Liver (tissue), 9 donors: ENCODE results near the gene ALCAM. TPM values are rescaled to one million over a fixed set of nuclear protein-coding genes. Genes with fewer than 3 reads are reported as not detected.
A peak's percentile ranks its signal among the peaks of the same experiment; 100 is the strongest.

Experiments used
- DNase-seq: peaks from one replicate; pipeline ENCODE4 v3.0.0-alpha.2; 2017; ENCODE audit warnings: low spot score
- H3K27ac ChIP-seq, 2 donors: one replicate each; pipeline ENCODE4 v1.7.0; 2013; ENCODE audit warnings: inconsistent platforms in 2 of 2, low read length in 2 of 2, control low read depth in 1 of 2, low read depth in 1 of 2, mild to moderate bottlenecking in 1 of 2
- H3K27me3 ChIP-seq, 4 donors: one replicate each; pipeline versions ENCODE4 v1.6.1 to v1.7.0; 2013; ENCODE audit warnings: low read length in 3 of 4, inconsistent platforms in 1 of 4, mild to moderate bottlenecking in 1 of 4, moderate library complexity in 1 of 4; ENCODE audit not compliant: control insufficient read depth in 4 of 4, insufficient read depth in 4 of 4
- H3K36me3 ChIP-seq, 4 donors: one replicate each; pipeline versions ENCODE4 v1.6.1 to v1.7.0; 2013; ENCODE audit warnings: low read length in 3 of 4, mild to moderate bottlenecking in 3 of 4, low read depth in 1 of 4, moderate library complexity in 1 of 4; ENCODE audit not compliant: control insufficient read depth in 4 of 4, insufficient read depth in 3 of 4
- H3K4me1 ChIP-seq, 4 donors: one replicate each; pipeline versions ENCODE4 v1.6.1 to v1.7.0; 2013; ENCODE audit warnings: low read length in 3 of 4, mild to moderate bottlenecking in 3 of 4, moderate library complexity in 1 of 4; ENCODE audit not compliant: control insufficient read depth in 4 of 4, insufficient read depth in 4 of 4
- H3K4me3 ChIP-seq, 3 donors: one replicate each; pipeline versions ENCODE4 v1.6.1 to v1.7.0; 2013; ENCODE audit warnings: low read length in 3 of 3, control low read depth in 1 of 3, low read depth in 1 of 3, mild to moderate bottlenecking in 1 of 3
- H3K9ac ChIP-seq, 2 donors: one replicate each; pipeline ENCODE4 v1.7.0; 2013; ENCODE audit warnings: low read length in 2 of 2, mild to moderate bottlenecking in 2 of 2, moderate library complexity in 2 of 2, control low read depth in 1 of 2, low read depth in 1 of 2
- H3K9me3 ChIP-seq, 4 donors: one replicate each; pipeline versions ENCODE4 v1.6.1 to v1.7.0; 2013; ENCODE audit warnings: low read length in 3 of 4; ENCODE audit not compliant: control insufficient read depth in 4 of 4
- ATF3 ChIP-seq: IDR thresholded peaks from 2 replicates; pipeline ENCODE4 v1.6.1; 2016; ENCODE audit warnings: antibody characterized with exemption
- CTCF ChIP-seq: fragments of 150-350 bp; IDR thresholded peaks from 2 replicates; pipeline ENCODE4 v1.5.1; 2017; ENCODE audit warnings: improper control_type of control experiment, low read depth, low read length; ENCODE audit not compliant: missing input control
- FOXA1 ChIP-seq: IDR thresholded peaks from 2 replicates; pipeline ENCODE4 v1.6.1; 2016; ENCODE audit warnings: antibody characterized with exemption
- FOXA2 ChIP-seq: IDR thresholded peaks from 2 replicates; pipeline ENCODE4 v1.6.1; 2016; ENCODE audit warnings: antibody characterized with exemption
- GABPA ChIP-seq, 2 donors: IDR thresholded peaks in 1 of 2; conservative IDR thresholded peaks in 1 of 2; 2 replicates each; pipeline ENCODE4 v1.6.1; 2016; ENCODE audit warnings: antibody characterized with exemption in 2 of 2, mild to moderate bottlenecking in 1 of 2, moderate library complexity in 1 of 2
- HNF4A ChIP-seq, 2 donors: conservative IDR thresholded peaks; 2 replicates each; pipeline ENCODE4 v1.6.1; 2016; ENCODE audit warnings: antibody characterized with exemption in 2 of 2, mild to moderate bottlenecking in 2 of 2
- HNF4G ChIP-seq: IDR thresholded peaks from 2 replicates; pipeline ENCODE4 v1.6.1; 2016; ENCODE audit warnings: antibody characterized with exemption
- JUND ChIP-seq, 2 donors: IDR thresholded peaks; 2 replicates each; pipeline ENCODE4 v1.6.1; 2016; ENCODE audit warnings: antibody characterized with exemption in 2 of 2
- MAX ChIP-seq: IDR thresholded peaks from 2 replicates; pipeline ENCODE4 v1.6.1; 2016; ENCODE audit warnings: antibody characterized with exemption
- NR2F2 ChIP-seq: IDR thresholded peaks from 2 replicates; pipeline ENCODE4 v1.6.1; 2016; ENCODE audit warnings: antibody characterized with exemption
- RAD21 ChIP-seq, 2 donors: IDR thresholded peaks; 2 replicates each; pipeline ENCODE4 v1.6.1; 2016; ENCODE audit warnings: antibody characterized with exemption in 2 of 2, mild to moderate bottlenecking in 2 of 2
- RXRA ChIP-seq, 2 donors: IDR thresholded peaks; 2 replicates each; pipeline ENCODE4 v1.6.1; 2017 to 2018; ENCODE audit warnings: antibody characterized with exemption in 2 of 2, mild to moderate bottlenecking in 1 of 2
- SP1 ChIP-seq: IDR thresholded peaks from 2 replicates; pipeline ENCODE4 v1.6.1; 2018; ENCODE audit warnings: antibody characterized with exemption, mild to moderate bottlenecking
- TAF1 ChIP-seq: conservative IDR thresholded peaks from 2 replicates; pipeline ENCODE4 v1.6.1; 2016; ENCODE audit warnings: antibody characterized with exemption, mild to moderate bottlenecking
- ZBTB33 ChIP-seq: IDR thresholded peaks from 2 replicates; pipeline ENCODE4 v1.6.1; 2016; ENCODE audit warnings: antibody characterized with exemption
- WGBS: extraction: QIAGEN DNeasy Blood & Tissue Kit; methylation state at CpG from one replicate; pipeline ENCODE4 v1.1.7; 2013; 5-methylcytosine and 5-hydroxymethylcytosine counted together
- polyA plus RNA-seq, 2 donors: library from polyadenylated mRNA; stranded (reverse) in 1 of 2; unstranded in 1 of 2; fragments of 200-250 nt in 1 of 2; fragments of >200 nt in 1 of 2; fragmentation: Nextera tagmentation in 1 of 2; extraction: Ambion mirVana in 1 of 2; gene quantifications; one replicate each; pipeline versions ENCODE4 v1.2.1 to v1.2.3, GENCODE V29; 2013 to 2015
- total RNA-seq, 2 donors: library from RNA; depleted of rRNA; stranded (reverse); fragments of >200 nt; gene quantifications; one replicate each; pipeline ENCODE4 v1.2.3, GENCODE V29; 2014
- donor health status: healthy.
- donor health status: healthy.
- donor health status: healthy.
- donor health status: healthy.
- donor health status: healthy.

The ALCAM gene
- total and polyA plus RNA-seq, 4 donors, result 14.2 to 62.0 (median 32.3) TPM

GRCh38 chr3:105427332-105427731 is 60.6 kb downstream of the ALCAM start:
- no peak overlapping the region for H3K4me3 ChIP-seq
- H3K4me1 ChIP-seq, result peaks cover 0 to 15% (median 10%) of the 10 kb centered on the region in 4 donors
- DNase-seq, result no peak
- TF ChIP-seq JUND (IDR thresholded peaks at IDR 0.05), result no peak
- no peak for TF ChIP-seq ZBTB33
- TF ChIP-seq SP1, result no peak
- TF ChIP-seq CTCF, result no peak
- no peak for TF ChIP-seq MAX
- TF ChIP-seq FOXA1, result no peak
- no peak for TF ChIP-seq ATF3
- TF ChIP-seq RAD21 (IDR thresholded peaks at IDR 0.05), result no peak
- TF ChIP-seq NR2F2, result no peak
- no peak for TF ChIP-seq GABPA (IDR thresholded peaks at IDR 0.05 in 1 of 2, conservative IDR thresholded peaks at IDR 0.05 in 1 of 2)
- no peak for TF ChIP-seq HNF4A (conservative IDR thresholded peaks at IDR 0.05)
- TF ChIP-seq FOXA2, result no peak
- no peak for TF ChIP-seq HNF4G
- H3K36me3 ChIP-seq, result no peaks in the 10 kb centered on the region
- no peaks in the 10 kb centered on the region for H3K27me3 ChIP-seq
- H3K27ac ChIP-seq, result no peak overlapping the region
- WGBS, result 100% methylated on average over 1 of the region's 1 CpG
- H3K9me3 ChIP-seq, result no peaks in the 10 kb centered on the region
- no peak overlapping the region for H3K9ac ChIP-seq

GRCh38 chr3:105429034-105429762 is 62.5 kb downstream of the ALCAM start:
- H3K9ac ChIP-seq, result no peak overlapping the region
- DNase-seq, result no peak
- no peaks in the 10 kb centered on the region for H3K27me3 ChIP-seq
- no peaks in the 10 kb centered on the region for H3K9me3 ChIP-seq
- peaks cover 0 to 15% (median 10%) of the 10 kb centered on the region in 4 donors for H3K4me1 ChIP-seq
- no peaks in the 10 kb centered on the region for H3K36me3 ChIP-seq
- peak overlapping the region in 1 of 2 donors; percentile 29 for H3K27ac ChIP-seq
- TF ChIP-seq RAD21 (IDR thresholded peaks at IDR 0.05) (peak in 1 of 2 donors; percentile 10), TAF1 (no peak), SP1 (peak; percentile 16), RXRA (IDR thresholded peaks at IDR 0.05) (peak; percentile 16 to 34)
- H3K4me3 ChIP-seq, result no peak overlapping the region
